Measurements from ENCODE around the gene THAP4.

THAP4 gene

GRCh38 chr2:241640165-241640795, 3.3 kb upstream of the THAP4 start:
- no peak for DNase-seq (ENCODE audit: low read depth, low spot score)

GRCh38 chr2:241639385-241639784, 2.4 kb upstream of the THAP4 start:
- no peak for DNase-seq (ENCODE audit: low read depth, low spot score)

- DNase-seq (ENCODE audit: low read depth, low spot score) = no peak
Observed at GRCh38 chr2:241638940-241639339, 2.0 kb upstream of the THAP4 start.

DNA sequence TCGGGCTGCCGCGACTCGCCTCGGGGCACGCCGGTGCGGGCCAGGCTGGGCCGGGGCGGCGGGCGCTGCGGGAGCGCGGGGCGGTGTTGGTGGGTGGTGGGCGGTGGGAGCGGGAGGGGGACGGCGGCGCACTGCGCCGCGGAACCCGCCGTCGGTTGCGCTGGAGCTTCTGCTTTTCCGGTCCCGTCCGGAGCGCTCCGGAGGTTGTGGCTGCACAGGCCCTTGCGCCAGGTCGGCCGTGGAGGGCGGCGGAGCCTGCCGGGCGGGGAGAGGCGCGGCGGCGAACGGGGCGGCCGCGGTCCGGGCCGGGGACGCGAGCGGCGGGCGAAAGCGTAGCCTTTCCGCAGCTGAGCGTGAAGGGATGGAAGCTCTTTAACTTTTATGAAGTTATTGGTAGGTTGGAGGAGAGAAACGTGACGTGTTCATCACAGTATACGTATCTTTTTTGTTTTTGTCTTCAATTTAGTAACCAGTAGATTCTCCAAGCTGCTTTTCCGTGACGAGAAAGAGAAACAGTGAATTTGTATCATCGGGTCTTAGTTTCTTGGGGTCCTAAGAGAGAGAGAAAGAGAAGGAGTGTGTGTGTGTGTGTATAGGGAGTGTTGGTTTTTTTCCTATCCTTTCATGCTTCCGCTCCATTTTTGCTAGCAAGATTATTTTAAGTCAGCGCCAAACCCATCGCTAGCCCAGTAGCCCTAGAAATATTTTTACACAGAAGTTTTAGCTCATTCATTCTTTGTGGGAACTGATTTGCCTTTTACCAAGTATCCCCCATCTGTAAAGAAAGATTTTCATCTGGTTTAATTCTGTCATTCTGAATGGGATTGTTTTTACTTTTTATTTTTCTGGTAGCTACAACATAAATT, 1.1 kb upstream of the THAP4 start:
- DNase-seq (ENCODE audit: low read depth, low spot score) = no peak

- no peak for DNase-seq (ENCODE audit: low read depth, low spot score)
Observed at GRCh38 chr2:241636182-241637017, 558 bp downstream of the THAP4 start.

DNA sequence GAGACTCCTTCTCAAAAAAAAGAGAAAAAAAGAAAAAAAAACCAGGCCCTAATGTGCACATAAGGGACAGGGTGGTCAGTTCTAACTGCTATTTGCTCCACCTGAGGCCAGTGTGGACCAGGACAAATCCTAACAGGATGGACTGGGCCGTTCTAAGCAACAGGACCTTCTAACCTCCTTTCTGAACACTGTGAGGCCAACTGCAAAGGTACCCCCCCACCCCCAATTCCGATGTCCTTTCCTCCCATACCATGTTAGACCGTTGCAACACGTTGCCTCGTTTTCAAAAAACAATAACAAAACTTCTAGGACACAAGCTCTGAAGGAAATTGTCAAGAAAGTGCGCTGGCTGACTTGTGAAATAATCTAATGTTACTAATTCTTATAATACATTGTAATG, 1.2 kb downstream of the THAP4 start:
- DNase-seq (ENCODE audit: low read depth, low spot score) = no peak

- no peak for DNase-seq (ENCODE audit: low read depth, low spot score)
Observed at GRCh38 chr2:241633561-241633960, 3.4 kb downstream of the THAP4 start.

DNA sequence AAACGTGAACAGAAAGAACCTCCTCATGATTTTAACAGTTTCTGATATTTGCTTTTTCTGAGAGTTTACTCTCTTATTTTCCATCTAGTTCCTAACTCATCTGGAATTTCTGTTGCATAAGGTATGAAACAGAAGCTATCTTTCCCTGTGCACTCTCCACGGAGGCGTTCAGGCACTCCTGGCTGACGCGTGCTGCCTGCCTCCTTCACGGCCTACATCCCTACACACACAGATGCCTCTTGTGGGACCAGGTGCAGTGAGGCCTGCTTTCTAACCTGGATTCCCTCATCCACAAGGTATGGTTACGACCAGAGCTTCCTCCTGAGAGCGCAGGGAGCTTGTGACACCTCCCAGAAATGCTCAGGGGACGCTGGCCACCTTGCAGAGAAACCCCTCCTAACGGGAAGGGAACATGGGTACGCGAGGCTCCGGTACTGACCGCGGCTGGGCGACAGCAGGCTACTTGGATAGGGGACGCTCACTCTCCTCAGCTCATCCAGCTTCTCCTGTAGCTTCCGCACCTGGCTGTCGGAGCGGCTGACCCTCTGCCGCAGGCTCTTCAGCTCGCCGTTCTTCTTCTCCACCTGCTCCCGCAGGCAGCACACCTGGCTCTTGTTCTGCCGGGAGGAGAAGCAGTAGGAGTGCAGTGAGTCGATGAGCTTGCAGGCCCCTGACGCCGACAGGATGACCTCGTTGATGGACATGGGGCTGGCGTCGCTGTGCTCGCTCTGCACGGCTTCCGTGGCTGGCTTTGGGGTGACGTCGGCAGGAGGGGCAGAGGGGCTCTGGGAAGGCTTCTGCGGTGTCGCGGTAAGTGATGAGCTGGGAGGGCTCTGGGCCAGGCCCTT, 4.3 kb downstream of the THAP4 start:
- DNase-seq (ENCODE audit: low read depth, low spot score) = no peak

GRCh38 chr2:241629762-241630435, 7.1 kb downstream of the THAP4 start:
- DNase-seq (ENCODE audit: low read depth, low spot score) = no peak

- no peak for DNase-seq (ENCODE audit: low read depth, low spot score)
Observed at GRCh38 chr2:241627675-241628074, 9.3 kb downstream of the THAP4 start.

- DNase-seq (ENCODE audit: low read depth, low spot score) = no peak
Observed at GRCh38 chr2:241620419-241620769, 16.6 kb downstream of the THAP4 start.

DNA sequence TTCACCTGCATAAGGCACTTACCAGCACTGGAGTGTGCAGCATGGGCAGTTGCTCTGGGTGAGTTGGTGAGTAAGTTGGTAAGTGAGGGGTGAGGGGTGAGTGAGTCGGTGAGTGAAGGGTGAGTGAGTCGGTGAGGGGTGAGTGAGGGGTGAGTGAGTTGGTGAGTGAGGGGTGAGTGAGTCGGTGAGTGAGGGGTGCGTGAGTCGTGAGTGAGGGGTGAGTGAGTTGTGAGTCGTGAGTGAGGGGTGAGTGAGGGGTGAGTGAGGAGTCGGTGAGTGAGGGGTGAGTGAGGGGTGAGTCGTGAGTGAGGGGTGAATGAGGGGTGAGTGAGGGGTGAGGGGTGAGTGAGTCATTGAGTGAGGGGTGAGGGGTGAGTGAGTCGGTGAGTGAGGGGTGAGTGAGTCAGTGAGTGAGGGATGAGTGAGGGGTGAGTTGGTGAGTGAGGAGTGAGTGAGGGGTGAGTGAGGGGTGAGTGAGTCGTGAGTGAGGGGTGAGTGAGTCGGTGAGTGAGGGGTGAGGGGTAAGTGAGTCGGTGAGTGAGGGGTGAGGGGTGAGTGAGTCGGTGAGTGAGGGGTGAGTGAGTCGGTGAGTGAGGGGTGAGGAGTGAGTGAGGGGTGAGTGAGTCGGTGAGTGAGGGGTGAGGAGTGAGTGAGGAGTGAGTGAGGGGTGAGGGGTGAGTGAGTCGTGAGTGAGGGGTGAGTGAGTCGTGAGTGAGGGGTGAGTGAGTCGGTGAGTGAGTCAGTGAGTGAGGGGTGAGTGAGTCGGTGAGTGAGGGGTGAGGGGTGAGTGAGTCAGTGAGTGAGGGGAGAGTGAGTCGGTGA, 17.1 kb downstream of the THAP4 start:
- no peak for DNase-seq (ENCODE audit: low read depth, low spot score)

GRCh38 chr2:241618829-241619228, 18.1 kb downstream of the THAP4 start:
- DNase-seq (ENCODE audit: low read depth, low spot score) = no peak

DNA sequence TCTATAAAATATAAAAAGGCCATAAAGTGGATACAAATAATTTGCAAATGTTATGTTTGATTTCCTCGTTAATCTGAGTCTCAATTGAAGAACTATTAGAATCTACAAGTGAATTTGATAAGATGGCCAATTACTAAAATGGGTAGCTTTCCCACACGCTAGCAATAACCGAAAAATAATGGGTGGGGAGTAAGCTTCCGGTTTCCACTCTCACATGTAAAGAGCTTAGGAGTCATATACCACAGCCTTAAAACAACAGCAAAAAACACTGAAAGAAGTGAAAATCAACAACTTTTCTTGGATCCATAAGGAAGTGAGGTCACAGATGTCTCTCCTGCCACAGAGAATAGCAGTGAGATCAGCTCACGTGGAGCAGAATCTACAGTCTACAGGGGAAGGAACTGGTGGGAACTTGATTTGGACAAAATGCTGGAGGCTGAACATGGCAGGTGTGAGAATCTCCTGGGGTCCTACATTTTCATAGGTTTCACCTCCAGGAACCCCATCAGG, 18.6 kb downstream of the THAP4 start:
- DNase-seq (ENCODE audit: low read depth, low spot score) = no peak

- DNase-seq (ENCODE audit: low read depth, low spot score) = no peak
Observed at GRCh38 chr2:241617431-241618154, 19.4 kb downstream of the THAP4 start.

- no peak for DNase-seq (ENCODE audit: low read depth, low spot score)
Observed at GRCh38 chr2:241616168-241617125, 20.5 kb downstream of the THAP4 start.

DNA sequence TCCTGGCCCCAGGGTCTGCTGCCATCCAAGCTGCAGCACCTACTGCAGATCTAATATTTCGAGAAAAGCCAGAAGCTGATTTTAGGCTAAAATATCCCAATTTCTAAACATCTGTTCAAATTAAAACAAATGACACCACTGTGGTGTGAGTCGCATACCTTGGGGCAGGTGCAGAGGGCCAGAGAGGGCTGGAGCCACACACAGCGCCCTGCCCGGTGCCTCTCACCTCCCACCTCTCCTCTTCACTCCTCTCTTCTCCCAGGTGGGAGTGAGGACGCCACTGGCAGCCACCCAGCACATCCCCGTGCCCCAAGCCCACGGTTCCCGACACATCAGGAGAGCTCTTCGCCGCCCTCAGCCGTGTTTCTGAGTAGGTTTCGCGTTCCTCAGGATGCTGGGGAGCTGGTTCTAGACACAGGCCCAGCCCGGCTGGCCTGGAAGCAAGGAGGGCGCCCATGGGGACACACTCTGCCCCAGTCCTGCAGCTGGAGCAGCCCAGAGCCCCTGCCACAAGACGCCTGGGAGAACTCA, 21.4 kb downstream of the THAP4 start:
- no peak for DNase-seq (ENCODE audit: low read depth, low spot score)

DNA sequence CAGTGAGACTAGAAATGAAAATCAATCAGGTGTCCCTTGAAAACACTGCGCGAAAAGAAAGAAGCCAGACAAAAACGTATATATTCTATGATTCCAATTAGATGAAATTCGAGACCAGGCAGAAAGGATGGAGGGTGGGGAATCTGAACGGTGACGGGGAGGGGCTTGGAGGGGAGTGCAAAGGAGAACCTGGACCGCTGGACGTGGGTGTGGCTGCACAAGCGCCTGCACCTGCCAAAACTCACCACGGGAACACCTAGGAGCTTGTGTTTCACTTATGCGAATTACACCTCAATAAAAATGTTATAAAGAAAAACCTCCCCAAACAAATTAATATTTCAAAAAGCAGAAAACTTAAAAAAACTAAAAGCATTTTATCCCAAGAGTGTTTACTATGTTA, 21.9 kb downstream of the THAP4 start:
- DNase-seq (ENCODE audit: low read depth, low spot score) = no peak
